ENCODE measurements around the gene FTO.
A peak's percentile ranks its signal among the peaks of the same experiment; 100 is the strongest.

The FTO gene

GRCh38 chr16:54030451-54030850 is 326.5 kb downstream of the FTO start:
- Histone ChIP-seq H3K27me3 (ENCODE audit: low read depth, low read length) (no peaks in the 10 kb centered on the region), H3K4me3 (ENCODE audit: low read depth in 1 of 2, low read length in 2 of 2) (no peak overlapping the region), H3K36me3 (ENCODE audit: control insufficient read depth in 1 of 2, insufficient read depth in 2 of 2, low read length in 2 of 2) (peaks cover 0 to 6% of the 10 kb centered on the region in 2 donors), H3K4me1 (ENCODE audit: control insufficient read depth in 1 of 2, insufficient read depth in 2 of 2, low read length in 2 of 2) (no peaks in the 10 kb centered on the region), H3K9me3 (ENCODE audit: control insufficient read depth in 1 of 2, low read length in 2 of 2) (peaks cover 6 to 14% of the 10 kb centered on the region in 2 donors), H3K27ac (ENCODE audit: low read length) (no peak overlapping the region)

DNA sequence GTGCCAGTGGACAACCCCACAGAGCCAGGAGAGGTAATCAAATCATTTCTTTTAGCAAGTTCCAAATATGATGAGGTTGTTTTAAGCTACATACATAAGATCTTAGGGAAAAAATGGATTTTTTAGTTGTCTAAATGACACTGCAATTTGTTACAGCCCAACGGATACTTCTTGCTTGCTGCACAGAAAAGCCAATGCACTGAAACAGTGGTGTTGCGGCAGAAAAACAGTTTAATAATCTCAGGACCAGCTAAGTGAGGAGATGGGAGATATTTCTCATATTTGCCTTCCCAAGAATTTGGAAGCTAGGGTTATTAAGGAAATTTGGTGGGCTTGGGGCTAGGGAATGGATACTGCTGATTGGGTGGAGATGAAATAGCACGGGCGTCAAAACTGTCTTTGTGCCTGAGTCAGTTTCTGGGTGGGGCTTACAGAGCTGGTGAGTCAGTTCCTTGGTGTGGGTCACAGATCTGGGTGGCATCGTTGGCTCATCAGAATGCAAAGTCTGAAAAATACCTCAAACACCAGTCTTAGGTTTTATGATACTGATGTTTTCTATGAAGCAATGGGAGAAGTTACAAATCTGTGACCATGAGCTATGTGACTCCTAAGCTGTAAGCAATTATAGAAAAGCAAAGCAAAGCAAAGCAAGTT is 327.3 kb downstream of the FTO start:
- Histone ChIP-seq H3K36me3 (ENCODE audit: control insufficient read depth in 1 of 2, insufficient read depth in 2 of 2, low read length in 2 of 2) (peaks cover 0 to 6% of the 10 kb centered on the region in 2 donors), H3K27me3 (ENCODE audit: low read depth, low read length) (no peaks in the 10 kb centered on the region), H3K4me3 (ENCODE audit: low read depth in 1 of 2, low read length in 2 of 2) (peak overlapping the region in 1 of 2 donors; percentile 31), H3K9me3 (ENCODE audit: control insufficient read depth in 1 of 2, low read length in 2 of 2) (peaks cover 6 to 14% of the 10 kb centered on the region in 2 donors), H3K27ac (ENCODE audit: low read length) (no peak overlapping the region), H3K4me1 (ENCODE audit: control insufficient read depth in 1 of 2, insufficient read depth in 2 of 2, low read length in 2 of 2) (no peaks in the 10 kb centered on the region)

DNA sequence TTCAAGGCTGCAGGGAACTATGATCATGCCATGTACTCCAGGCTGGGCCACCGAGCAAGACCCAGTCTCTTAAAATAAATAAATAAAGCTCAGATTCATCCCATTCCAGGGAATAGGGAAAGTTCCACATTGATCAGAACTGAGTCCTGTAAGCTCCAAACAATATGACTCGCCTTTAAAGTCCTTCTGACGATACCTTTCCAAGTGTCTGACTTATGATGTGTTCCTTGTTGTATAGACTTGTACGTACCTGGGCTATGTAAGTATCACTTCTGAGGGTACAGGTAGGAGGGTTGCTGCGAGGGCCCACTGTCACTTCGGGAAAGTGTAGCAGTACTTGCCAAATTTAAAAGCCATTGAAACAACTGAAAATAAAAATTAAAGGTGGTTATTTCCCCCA is 329.8 kb downstream of the FTO start:
- peaks cover 0 to 12% of the 10 kb centered on the region in 2 donors for H3K36me3 ChIP-seq (ENCODE audit: control insufficient read depth in 1 of 2, insufficient read depth in 2 of 2, low read length in 2 of 2)
- no peaks in the 10 kb centered on the region for H3K27me3 ChIP-seq (ENCODE audit: low read depth, low read length)
- no peaks in the 10 kb centered on the region for H3K4me1 ChIP-seq (ENCODE audit: control insufficient read depth in 1 of 2, insufficient read depth in 2 of 2, low read length in 2 of 2)
- no peak overlapping the region for H3K4me3 ChIP-seq (ENCODE audit: low read depth in 1 of 2, low read length in 2 of 2)
- no peak overlapping the region for H3K27ac ChIP-seq (ENCODE audit: low read length)
- H3K9me3 ChIP-seq (ENCODE audit: control insufficient read depth in 1 of 2, low read length in 2 of 2), result peaks cover 6 to 14% of the 10 kb centered on the region in 2 donors

DNA sequence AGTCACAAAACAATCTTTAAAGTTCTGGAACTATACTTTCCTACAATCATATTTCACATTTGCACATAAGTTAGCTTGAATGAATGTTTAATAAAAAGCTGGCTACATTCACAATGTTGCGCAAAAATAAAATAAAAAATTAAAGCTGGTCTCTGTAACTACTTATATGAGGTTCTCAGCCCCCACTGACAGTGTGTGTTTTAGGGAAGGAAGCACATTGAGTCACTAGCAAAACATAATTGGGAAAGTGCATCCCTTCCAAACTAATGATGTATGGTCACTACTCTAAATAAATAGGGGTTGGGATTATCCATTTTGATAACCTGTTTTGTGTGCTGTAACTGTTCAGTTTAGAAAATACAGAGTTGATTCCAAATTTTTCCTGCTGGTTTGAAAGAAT is 330.7 kb downstream of the FTO start:
- no peak overlapping the region for H3K27ac ChIP-seq (ENCODE audit: low read length)
- peaks cover 6 to 14% of the 10 kb centered on the region in 2 donors for H3K9me3 ChIP-seq (ENCODE audit: control insufficient read depth in 1 of 2, low read length in 2 of 2)
- no peak overlapping the region for H3K4me3 ChIP-seq (ENCODE audit: low read depth in 1 of 2, low read length in 2 of 2)
- no peaks in the 10 kb centered on the region for H3K4me1 ChIP-seq (ENCODE audit: control insufficient read depth in 1 of 2, insufficient read depth in 2 of 2, low read length in 2 of 2)
- no peaks in the 10 kb centered on the region for H3K27me3 ChIP-seq (ENCODE audit: low read depth, low read length)
- peaks cover 0 to 20% of the 10 kb centered on the region in 2 donors for H3K36me3 ChIP-seq (ENCODE audit: control insufficient read depth in 1 of 2, insufficient read depth in 2 of 2, low read length in 2 of 2)

DNA sequence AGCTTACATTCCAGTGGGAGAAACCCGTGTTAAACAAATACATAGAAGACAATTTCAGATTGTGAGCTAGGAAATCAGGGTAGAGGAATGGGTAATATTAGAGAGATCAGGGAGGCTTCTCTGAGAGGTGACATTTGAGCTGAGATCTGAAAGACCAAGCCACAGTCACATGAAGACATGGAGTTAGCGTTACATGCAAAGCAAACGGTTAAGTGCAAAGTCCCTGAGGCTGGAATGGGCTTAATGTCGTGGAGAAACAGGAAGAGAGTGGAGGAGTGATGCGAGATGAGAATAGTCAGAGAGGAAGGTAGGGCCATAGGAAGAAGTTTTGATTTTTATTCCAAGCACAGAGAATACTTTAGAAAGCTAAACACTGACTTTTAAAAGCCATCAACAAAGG is 336.5 kb downstream of the FTO start:
- no peak overlapping the region for H3K27ac ChIP-seq (ENCODE audit: low read length)
- H3K4me1 ChIP-seq (ENCODE audit: control insufficient read depth in 1 of 2, insufficient read depth in 2 of 2, low read length in 2 of 2), result no peaks in the 10 kb centered on the region
- H3K9me3 ChIP-seq (ENCODE audit: control insufficient read depth in 1 of 2, low read length in 2 of 2), result no peaks in the 10 kb centered on the region
- no peaks in the 10 kb centered on the region for H3K27me3 ChIP-seq (ENCODE audit: low read depth, low read length)
- no peak overlapping the region for H3K4me3 ChIP-seq (ENCODE audit: low read depth in 1 of 2, low read length in 2 of 2)
- H3K36me3 ChIP-seq (ENCODE audit: control insufficient read depth in 1 of 2, insufficient read depth in 2 of 2, low read length in 2 of 2), result peaks cover 0 to 14% of the 10 kb centered on the region in 2 donors

DNA sequence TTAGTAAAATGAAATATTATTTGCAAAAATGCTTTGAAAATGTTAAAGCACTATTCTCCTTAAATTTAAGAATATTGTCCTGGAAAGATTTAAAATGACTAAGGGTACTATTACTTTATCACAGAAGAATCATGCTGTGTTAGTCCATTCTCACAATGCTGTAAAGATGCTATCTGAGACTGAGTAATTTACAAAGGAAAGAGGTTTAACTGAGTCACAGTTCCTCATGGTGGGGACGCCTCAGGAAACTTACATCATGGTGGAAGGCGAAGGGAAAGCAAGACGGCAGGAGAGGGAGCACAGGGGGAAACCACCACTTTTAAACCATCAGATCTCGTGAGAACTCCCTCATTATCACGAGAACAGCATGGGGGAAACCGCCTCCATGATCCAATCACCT is 337.0 kb downstream of the FTO start:
- Histone ChIP-seq H3K27ac (ENCODE audit: low read length) (no peak overlapping the region), H3K36me3 (ENCODE audit: control insufficient read depth in 1 of 2, insufficient read depth in 2 of 2, low read length in 2 of 2) (peaks cover 0 to 14% of the 10 kb centered on the region in 2 donors), H3K27me3 (ENCODE audit: low read depth, low read length) (no peaks in the 10 kb centered on the region), H3K4me1 (ENCODE audit: control insufficient read depth in 1 of 2, insufficient read depth in 2 of 2, low read length in 2 of 2) (no peaks in the 10 kb centered on the region), H3K4me3 (ENCODE audit: low read depth in 1 of 2, low read length in 2 of 2) (no peak overlapping the region), H3K9me3 (ENCODE audit: control insufficient read depth in 1 of 2, low read length in 2 of 2) (no peaks in the 10 kb centered on the region)

- Histone ChIP-seq H3K27ac (ENCODE audit: low read length) (no peak overlapping the region), H3K27me3 (ENCODE audit: low read depth, low read length) (no peaks in the 10 kb centered on the region), H3K4me1 (ENCODE audit: control insufficient read depth in 1 of 2, insufficient read depth in 2 of 2, low read length in 2 of 2) (no peaks in the 10 kb centered on the region), H3K4me3 (ENCODE audit: low read depth in 1 of 2, low read length in 2 of 2) (no peak overlapping the region), H3K9me3 (ENCODE audit: control insufficient read depth in 1 of 2, low read length in 2 of 2) (no peaks in the 10 kb centered on the region), H3K36me3 (ENCODE audit: control insufficient read depth in 1 of 2, insufficient read depth in 2 of 2, low read length in 2 of 2) (no peaks in the 10 kb centered on the region)
Observed at GRCh38 chr16:54048586-54049495, 344.9 kb downstream of the FTO start.

DNA sequence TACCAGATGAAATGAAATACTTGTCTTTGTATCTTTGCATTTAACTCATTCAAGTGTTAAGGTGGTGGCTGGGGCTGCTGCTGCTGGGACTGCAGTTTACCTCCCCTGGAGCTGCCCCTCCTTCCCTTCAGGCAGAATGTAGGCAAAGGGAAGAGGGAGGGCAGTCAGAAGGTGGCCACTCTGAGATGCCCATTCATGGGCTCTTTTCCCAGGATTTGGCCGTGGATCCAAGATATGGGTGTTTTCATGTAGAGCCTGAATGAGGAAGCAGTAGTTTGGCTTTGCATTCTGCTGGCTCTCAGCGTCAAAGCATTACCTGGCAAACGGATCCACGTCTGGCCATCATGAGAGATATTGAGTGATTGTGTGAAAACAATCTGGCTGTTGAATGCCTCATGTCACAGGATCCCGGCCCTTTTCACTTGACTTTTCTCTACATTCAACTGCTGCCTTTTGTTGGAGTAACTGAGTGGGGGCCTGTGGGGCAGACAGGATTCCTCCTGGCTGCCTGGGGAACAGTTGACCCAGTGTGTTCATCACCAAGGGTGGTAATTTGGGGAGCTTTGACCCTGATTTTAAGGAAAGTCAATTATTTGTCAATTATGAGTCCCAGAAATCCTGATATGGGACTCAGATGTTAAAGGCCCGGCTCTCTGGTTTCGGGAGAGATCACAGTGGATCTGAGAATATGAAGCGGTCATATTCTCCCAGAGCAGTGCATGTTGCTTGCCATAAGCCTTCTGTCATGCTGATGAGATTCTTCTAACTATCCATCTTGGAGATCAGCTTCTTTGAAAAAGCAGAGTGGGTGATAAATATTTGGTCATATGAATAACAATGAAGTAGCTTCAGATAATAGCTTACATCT is 345.9 kb downstream of the FTO start:
- H3K9me3 ChIP-seq (ENCODE audit: control insufficient read depth in 1 of 2, low read length in 2 of 2), result no peaks in the 10 kb centered on the region
- no peaks in the 10 kb centered on the region for H3K36me3 ChIP-seq (ENCODE audit: control insufficient read depth in 1 of 2, insufficient read depth in 2 of 2, low read length in 2 of 2)
- H3K27me3 ChIP-seq (ENCODE audit: low read depth, low read length), result no peaks in the 10 kb centered on the region
- H3K4me1 ChIP-seq (ENCODE audit: control insufficient read depth in 1 of 2, insufficient read depth in 2 of 2, low read length in 2 of 2), result no peaks in the 10 kb centered on the region
- no peak overlapping the region for H3K27ac ChIP-seq (ENCODE audit: low read length)
- no peak overlapping the region for H3K4me3 ChIP-seq (ENCODE audit: low read depth in 1 of 2, low read length in 2 of 2)

- Histone ChIP-seq H3K27ac (ENCODE audit: low read length) (no peak overlapping the region), H3K4me3 (ENCODE audit: low read depth in 1 of 2, low read length in 2 of 2) (no peak overlapping the region), H3K9me3 (ENCODE audit: control insufficient read depth in 1 of 2, low read length in 2 of 2) (no peaks in the 10 kb centered on the region), H3K27me3 (ENCODE audit: low read depth, low read length) (no peaks in the 10 kb centered on the region), H3K36me3 (ENCODE audit: control insufficient read depth in 1 of 2, insufficient read depth in 2 of 2, low read length in 2 of 2) (no peaks in the 10 kb centered on the region), H3K4me1 (ENCODE audit: control insufficient read depth in 1 of 2, insufficient read depth in 2 of 2, low read length in 2 of 2) (no peaks in the 10 kb centered on the region)
Observed at GRCh38 chr16:54050459-54051210, 346.7 kb downstream of the FTO start.

GRCh38 chr16:54051821-54052220 is 347.9 kb downstream of the FTO start:
- Histone ChIP-seq H3K27me3 (ENCODE audit: low read depth, low read length) (no peaks in the 10 kb centered on the region), H3K27ac (ENCODE audit: low read length) (no peak overlapping the region), H3K9me3 (ENCODE audit: control insufficient read depth in 1 of 2, low read length in 2 of 2) (peaks cover 0 to 5% of the 10 kb centered on the region in 2 donors), H3K36me3 (ENCODE audit: control insufficient read depth in 1 of 2, insufficient read depth in 2 of 2, low read length in 2 of 2) (no peaks in the 10 kb centered on the region), H3K4me3 (ENCODE audit: low read depth in 1 of 2, low read length in 2 of 2) (no peak overlapping the region), H3K4me1 (ENCODE audit: control insufficient read depth in 1 of 2, insufficient read depth in 2 of 2, low read length in 2 of 2) (no peaks in the 10 kb centered on the region)

All from muscle layer of duodenum (tissue), 2 donors.